ENCODE results near the gene SMU1.
"Not testable (repeated sequence)": the region's sequence is repeated elsewhere in the genome, so short reads cannot be mapped to it uniquely, and the experiment has no call there.

Gene SMU1

GRCh38 chr9:33005335-33005734 is 71.1 kb downstream of the SMU1 start:
- not testable (repeated sequence) for H3K9me3 ChIP-seq (replicated peaks; ENCODE audit: low read length); H3K9ac ChIP-seq (ENCODE audit: low read depth, low read length); H3K4me2 ChIP-seq (ENCODE audit: low read length); H3K27me3 ChIP-seq (ENCODE audit: control insufficient read depth, insufficient read depth, low read length); H3K4me1 ChIP-seq (ENCODE audit: control insufficient read depth, insufficient read depth, low read length); H3K36me3 ChIP-seq (ENCODE audit: insufficient read depth, low read length); H3K4me3 ChIP-seq (ENCODE audit: low read length)

- Histone ChIP-seq H3K4me2 (ENCODE audit: low read length) (peak overlapping the region; percentile 85), H3K4me1 (ENCODE audit: control insufficient read depth, insufficient read depth, low read length) (peaks cover 10% of the 10 kb centered on the region), H3K4me3 (ENCODE audit: low read length) (peak overlapping the region; percentile 94), H3K9ac (ENCODE audit: low read depth, low read length) (peak overlapping the region; percentile 94)
- H3K36me3 ChIP-seq (ENCODE audit: insufficient read depth, low read length); H3K9me3 ChIP-seq (replicated peaks; ENCODE audit: low read length); H3K27me3 ChIP-seq (ENCODE audit: control insufficient read depth, insufficient read depth, low read length): not testable (repeated sequence)
Measured at GRCh38 chr9:33000682-33001055, 75.8 kb downstream of the SMU1 start.

- Histone ChIP-seq H3K4me1 (ENCODE audit: control insufficient read depth, insufficient read depth, low read length) (no peaks in the 10 kb centered on the region), H3K4me3 (ENCODE audit: low read length) (no peak overlapping the region), H3K9ac (ENCODE audit: low read depth, low read length) (no peak overlapping the region), H3K27me3 (ENCODE audit: control insufficient read depth, insufficient read depth, low read length) (no peaks in the 10 kb centered on the region), H3K4me2 (ENCODE audit: low read length) (no peak overlapping the region), H3K36me3 (ENCODE audit: insufficient read depth, low read length) (peaks cover 38% of the 10 kb centered on the region), H3K9me3 (replicated peaks; ENCODE audit: low read length) (no peaks in the 10 kb centered on the region)
Measured at GRCh38 chr9:32992595-32993238, 83.8 kb downstream of the SMU1 start.

GRCh38 chr9:32991897-32992594 is 84.4 kb downstream of the SMU1 start:
- no peak overlapping the region for H3K9ac ChIP-seq (ENCODE audit: low read depth, low read length)
- no peak overlapping the region for H3K4me2 ChIP-seq (ENCODE audit: low read length)
- no peaks in the 10 kb centered on the region for H3K9me3 ChIP-seq (replicated peaks; ENCODE audit: low read length)
- no peaks in the 10 kb centered on the region for H3K4me1 ChIP-seq (ENCODE audit: control insufficient read depth, insufficient read depth, low read length)
- H3K27me3 ChIP-seq (ENCODE audit: control insufficient read depth, insufficient read depth, low read length) = no peaks in the 10 kb centered on the region
- H3K4me3 ChIP-seq (ENCODE audit: low read length) = no peak overlapping the region
- H3K36me3 ChIP-seq (ENCODE audit: insufficient read depth, low read length) = peaks cover 43% of the 10 kb centered on the region
